ENCODE results near the gene ARL5A.
"Not testable (repeated sequence)": the region's sequence is repeated elsewhere in the genome, so short reads cannot be mapped to it uniquely, and the experiment has no call there.

ARL5A gene, protein sequence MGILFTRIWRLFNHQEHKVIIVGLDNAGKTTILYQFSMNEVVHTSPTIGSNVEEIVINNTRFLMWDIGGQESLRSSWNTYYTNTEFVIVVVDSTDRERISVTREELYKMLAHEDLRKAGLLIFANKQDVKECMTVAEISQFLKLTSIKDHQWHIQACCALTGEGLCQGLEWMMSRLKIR

DNA sequence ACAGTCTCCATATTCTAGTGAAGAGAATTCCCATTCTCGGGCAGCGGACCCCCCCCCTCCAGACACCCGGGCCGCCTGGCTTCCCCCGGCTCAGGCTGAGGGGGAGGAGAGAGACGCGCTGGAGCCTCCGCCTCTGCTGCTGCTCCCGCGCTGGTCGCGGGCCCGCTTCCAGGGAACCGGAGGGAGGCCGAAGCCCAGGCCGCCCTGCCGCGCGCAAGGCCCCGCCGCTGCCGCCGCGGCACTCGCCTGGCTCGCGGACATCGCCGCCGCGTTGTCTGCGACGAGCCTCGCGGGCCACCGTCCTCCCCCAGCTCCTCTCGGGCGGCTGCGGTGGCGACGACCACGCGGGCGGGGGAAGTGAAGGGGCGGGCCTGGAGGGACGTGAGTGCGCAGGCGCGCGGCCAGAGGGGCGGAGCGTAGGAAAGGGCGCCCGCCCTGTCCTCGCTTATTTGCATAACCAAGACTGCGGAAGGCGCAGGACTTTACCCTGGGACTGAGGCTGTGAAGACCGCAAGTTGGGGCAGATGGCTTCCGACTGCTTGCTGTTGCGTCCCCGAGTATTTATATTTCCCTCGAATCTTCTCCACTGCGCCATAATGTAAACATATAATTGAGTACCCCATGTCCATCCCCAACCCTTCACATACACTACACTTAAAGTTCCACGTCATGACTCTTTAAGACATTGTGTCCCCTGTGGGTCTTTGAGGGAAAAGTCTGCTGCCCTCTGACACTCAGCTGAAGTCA, at the start of gene ARL5A:
ARL5A (minus strand) TSS at position 279 of the 747 bp plus-strand sequence; CDS start at position 34, 245 bp downstream.
- DNase-seq: peak; percentile 90

DNA sequence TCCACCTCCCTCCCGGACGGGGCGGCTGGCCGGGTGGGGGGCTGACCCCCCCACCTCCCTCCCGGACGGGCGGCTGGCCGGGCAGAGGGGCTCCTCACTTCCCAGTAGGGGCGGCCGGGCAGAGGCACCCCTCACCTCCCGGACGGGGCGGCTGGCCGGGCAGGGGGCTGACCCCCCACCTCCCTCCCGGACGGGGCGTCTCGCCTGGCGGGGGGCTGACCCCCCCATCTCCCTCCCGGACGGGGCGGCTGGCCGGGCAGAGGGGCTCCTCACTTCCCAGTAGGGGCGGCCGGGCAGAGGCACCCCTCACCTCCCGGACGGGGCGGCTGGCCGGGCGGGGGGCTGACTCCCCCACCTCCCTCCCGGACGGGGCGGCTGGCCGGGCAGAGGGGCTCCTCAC, 47.4 kb upstream of the ARL5A start:
- DNase-seq: not testable (repeated sequence)

DNA sequence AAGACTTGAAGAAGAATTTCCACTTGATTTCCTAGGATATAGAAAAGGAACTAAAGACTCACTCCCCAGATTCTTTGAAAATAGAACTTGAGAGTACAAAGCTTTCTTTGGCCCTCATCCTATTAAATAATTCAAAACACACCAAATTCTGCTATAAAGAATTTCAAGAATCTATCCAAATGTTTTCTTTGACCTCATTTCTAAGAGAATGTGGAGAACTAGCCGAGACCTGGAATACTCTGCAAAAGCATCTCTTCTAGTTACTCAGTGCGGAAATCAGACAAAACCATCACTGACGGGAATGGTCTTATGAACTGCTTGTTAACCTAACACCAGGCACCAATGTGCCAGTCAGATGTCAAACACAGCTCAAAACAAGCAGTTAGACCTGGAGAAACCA, 44.2 kb upstream of the ARL5A start:
- no peak for DNase-seq

DNA sequence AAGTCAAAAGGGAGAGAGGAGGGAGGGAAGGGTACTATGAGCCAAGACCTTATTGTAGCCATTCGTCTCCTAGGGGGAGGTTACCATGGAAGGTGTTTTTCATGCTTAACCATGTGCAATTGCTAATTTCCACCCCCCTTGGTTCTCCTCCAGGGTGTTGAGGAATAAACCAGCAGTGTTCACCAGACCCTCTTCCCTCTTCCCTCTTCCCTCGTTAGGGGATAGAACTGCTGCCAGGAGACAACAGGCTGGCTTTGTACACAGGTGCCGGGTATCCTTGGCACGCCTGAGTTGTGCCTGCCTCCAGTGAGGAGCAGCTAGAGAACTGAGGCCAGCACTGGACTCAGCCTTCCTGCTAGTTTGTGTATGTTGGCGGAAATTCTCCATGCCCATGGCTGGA, 41.1 kb upstream of the ARL5A start:
- no peak for DNase-seq

DNA sequence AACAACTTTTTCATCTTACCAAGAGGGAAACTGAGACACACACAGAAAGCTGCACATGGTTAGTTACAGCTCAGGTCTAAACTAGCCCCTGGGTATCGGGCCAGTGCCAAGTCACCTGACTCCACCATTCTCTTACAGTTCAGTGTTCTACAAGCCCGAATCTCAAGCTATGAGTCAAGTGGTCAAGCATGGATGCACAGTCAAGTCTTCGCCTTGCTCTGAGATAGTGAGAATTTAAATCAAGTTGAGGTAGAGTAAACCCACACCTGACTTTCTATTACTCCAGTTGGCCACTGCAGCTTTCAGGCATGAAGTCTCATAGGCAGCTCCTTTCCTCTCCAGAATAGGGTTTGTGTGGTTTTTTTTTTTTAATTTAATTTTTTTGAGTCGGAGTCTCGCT, 34.5 kb upstream of the ARL5A start:
- DNase-seq: no peak

DNA sequence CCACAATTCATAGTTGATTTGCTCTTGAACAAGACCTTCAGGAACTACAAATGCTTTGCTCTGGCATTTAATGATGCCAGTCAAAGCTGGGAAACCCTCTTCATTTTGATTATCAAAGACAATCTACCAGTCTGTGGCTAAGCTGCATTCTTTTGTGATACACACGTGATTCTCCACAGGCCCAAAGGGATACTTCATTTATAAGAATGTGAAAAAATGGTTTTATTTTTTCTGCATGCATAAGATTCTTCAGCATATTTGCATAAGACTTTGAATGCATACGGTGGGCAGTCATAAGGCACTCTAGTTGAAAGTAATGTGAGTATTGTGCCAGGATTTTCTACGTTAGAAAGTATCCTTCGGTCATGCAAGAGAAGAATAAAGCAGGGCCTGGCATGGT, 33.0 kb upstream of the ARL5A start:
- DNase-seq: no peak

DNA sequence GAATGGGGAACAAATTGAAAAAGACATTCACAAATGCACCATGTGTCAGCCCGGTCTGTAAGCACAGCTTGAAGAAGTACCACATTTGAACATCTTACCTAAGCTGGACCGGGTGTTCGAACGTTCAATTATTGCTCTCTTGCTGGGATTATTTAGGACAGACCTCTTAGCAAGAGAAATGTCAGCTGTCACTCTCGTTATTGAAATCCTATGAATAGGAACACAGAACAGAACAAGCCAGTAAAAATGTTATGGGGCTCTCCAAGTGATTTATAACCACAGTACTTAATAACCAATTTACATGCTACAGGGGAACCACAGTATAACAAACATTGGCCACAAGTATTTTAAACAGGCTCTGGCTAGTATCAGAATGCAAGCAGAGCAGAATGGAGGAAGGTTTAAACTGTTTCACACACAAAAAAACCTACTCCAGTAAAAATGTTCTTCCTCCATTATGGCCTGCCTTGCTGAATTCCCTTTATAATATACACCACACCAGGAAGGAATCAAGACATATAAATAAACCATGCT, 32.5 kb upstream of the ARL5A start:
- DNase-seq: no peak

DNA sequence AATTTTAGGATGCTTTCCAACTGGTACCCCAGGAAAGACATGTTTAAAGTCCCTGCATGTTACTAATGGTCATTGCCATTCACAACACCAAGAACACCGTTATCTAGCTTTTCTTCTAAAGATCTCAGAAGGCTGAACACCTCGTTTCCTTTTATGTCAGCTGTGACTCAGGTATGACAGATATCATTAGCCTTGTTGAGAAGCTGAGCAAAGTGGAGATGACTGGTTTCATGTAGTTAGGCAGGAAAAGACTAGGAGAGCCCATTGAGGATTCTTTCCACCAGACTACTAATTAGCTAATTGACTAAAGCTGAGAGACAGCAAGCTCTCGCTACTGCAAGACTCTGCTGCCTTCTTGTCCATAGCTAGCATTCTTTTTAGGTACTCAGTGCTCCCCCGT, 32.0 kb upstream of the ARL5A start:
- no peak for DNase-seq

DNA sequence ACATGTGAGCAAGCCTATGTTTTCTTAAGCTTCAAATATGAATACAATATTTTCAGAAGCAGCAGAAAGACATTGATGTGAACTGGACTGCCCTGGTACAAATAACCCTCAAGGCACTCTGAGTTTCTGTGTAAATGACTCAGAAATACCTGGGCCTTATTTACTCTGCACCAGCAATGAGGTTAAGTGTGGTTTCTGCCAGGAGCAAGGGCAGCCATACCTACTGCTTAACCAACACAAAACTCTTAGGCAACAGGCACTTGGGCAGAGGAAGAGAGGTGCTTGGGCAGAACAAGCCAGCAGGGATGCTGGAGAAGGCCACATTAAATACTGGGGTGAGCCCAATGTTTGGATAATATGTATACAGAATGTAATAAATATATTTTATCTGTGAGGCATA, 29.4 kb upstream of the ARL5A start:
- DNase-seq: no peak

DNA sequence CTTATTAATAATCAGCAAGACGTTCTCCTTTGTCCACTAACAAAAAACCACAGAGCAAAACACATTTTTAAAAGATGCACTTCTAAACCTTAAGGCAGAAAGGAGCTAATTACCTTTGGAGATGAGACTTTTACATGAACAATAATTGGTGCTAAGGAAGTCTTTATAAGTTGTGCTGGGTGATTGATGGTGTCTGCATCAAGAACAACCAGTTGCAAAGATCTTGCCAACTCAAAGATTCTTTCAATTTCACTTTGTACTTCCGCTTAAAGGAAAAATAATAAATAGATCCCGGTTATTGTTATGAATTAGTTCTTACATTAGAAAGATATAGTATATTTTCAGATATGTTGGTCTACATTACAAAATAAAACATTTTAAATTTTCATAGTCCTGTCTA, 26.9 kb upstream of the ARL5A start:
- no peak for DNase-seq

DNA sequence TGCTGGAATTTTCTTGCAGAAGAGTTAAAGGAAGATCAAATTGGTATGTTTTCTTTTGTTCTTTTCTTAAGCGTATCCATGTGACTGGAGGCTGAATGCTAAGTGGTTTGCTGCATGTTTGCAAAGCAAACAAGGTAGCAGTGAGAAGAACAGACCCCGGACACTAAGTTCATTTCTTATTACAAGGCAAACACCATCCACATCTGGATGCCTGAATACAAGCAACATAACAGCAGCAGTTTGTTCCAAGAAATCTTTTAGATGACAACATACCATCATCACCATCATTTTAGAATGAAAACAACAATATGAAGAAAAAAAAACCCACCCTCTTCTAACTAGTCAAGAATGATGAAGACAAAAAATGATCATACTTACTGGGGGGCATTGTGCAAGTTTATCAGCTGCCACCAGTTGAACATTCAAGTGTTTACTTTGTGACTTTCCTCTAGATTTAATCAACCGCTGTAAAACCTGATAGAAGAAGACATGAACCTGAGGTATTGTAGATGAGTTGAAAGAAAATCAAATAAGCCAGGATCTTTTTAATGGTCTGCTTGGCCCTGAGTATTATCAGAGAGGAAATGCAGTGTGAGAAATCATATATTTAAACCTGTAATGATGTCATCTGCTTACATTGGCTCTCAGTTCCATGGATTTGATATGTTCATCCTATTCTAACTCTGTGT, 25.0 kb upstream of the ARL5A start:
- no peak for DNase-seq

DNA sequence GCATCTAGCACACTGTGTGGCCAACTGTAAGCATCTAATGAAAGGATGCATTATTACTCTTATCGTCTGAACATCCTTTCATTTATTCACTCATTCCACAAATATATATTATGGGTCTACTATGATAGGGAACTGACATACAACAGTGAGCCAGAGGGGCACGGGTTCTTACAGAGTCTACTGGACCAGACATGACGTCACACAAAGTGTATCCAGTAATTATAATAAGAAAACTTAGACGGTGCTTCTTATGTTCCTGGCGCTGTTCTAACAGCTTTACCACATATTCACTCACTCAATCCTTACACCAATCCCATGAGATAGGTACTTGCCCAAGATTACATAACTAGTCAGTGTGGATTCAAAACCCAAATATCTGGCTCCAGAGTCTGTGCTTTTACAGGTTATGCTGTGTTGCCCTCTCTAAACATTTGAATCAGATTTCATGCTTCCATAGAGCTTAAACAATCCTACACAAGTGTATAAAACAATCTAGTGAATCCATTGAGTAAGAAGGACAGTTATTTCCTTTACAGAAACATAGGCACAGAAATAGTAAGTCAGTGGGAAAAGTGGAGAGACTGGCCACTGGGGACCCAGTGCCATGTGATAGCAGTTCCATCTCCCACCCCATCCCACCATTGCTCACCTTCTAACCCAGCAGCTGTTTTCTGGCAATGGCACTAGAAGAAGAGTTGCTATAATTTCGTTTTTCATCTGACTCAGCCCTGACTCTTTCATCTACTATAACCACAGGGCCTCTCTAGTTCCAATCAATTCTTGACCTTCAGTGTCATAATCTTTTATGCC, 24.2 kb upstream of the ARL5A start:
- no peak for DNase-seq

DNA sequence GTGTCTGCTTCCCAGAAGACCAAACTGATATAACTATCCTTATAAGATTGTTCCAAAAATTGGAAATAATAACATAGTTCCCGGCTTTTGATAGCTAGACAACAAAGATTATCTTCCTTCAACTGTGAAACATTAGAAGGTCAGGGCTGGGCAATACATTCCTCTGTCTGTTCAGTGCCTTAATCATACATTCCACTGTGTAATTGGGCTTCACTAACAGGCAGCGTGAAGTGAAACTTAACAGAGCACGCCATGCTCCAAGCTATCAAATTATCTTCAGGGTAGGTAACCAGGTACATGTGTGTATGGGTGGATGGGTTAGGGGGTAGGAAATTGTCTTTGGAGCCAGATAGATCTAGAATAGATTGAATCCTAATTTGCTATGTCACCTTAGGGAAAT, 23.5 kb upstream of the ARL5A start:
- no peak for DNase-seq

DNA sequence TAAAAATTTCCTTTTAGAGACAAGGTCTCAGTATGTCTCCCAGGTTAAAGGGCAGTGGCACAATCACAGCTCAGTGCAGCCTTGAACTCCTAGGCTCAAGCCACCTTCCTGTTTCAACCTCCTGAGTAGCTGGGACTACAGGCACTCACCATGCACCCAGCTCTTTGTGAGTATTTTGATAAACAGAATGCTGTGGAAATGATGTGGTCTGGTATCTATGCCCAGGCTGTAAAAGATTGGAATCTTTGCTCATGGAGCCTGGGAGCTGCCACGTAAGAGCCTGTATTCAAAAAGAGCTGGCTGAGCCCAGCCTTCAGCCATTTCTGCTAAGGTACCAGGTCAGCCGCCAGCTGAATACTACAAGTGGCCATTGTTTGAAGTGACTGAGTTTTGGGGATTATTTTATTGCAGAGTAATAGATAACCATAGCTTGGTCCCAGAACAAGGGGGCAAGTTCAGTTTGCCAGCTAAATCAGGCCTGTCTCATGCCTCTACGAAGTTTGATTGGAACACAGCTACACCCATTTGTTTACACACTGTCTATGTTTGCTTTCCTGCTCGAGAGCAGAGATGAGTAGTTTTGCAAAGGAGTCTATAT, 21.3 kb upstream of the ARL5A start:
- DNase-seq: no peak

DNA sequence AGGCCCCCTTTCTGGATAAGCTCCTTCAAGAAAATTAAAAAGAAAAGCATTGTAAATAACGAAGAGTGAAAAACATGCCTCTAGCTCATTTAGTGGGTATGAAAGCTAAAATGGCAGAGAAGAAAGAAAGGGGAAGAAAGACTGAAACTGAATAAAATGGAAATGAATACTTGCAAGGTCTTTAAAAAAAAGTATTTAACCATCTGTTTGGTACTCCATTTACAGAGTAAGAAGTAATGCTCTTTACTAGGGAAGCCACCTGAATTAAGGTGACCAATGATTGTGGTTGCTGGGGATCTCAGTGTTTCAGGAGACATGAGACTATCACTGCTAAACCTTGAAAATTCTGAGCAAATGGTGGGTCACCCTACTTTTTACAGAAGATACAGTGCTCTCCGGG, 17.7 kb upstream of the ARL5A start:
- no peak for DNase-seq

DNA sequence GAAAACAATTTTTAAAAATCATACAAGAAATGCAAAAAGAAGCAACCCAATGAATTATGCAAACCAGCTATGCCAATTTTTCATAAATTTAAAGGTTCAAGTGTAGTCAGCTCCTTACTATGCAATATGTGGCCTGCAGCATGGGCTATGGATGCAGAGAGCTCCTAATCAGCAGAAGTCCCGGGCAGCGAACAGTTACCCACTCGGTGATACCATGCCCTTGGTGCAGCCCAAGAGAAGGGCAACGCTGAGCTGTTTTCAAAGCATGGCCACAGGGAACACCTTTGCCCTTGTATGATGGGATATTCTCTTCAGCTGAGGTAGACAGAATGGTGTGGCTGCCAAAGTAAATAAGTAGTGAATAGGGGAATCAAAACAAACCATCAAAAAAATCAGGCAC, 17.3 kb upstream of the ARL5A start:
- DNase-seq: no peak

DNA sequence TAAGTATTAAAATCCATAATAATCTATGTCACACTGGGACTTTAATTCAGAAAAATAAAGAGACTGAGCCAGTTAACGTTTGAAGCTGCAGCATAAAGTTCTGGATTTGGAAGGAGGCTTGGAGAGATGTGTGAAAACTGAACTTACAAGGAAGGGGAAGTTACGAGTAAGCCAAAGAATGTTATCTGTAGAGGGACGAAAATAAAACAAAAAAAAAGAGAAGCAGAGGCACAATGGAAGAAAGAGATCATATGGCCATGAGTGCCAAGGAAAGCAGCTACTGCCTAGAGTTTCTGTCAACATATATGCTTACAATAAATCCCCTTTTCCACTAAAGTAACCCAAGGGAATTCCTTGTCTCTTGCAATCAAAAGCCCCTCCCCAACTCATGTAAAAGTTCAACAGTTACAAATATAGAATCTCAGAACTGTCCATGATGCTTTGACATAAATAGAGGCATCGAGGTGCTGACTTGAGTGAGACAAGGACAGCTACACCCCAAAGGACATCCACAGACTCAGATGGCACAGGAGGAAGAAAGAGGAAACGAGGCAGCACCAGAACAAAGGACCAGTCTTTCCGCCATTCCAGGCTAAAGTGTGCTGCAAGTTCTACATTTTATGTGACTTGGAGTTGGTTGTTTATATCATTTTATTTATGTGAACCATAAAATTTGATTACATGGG, 16.1 kb upstream of the ARL5A start:
- DNase-seq: no peak

DNA sequence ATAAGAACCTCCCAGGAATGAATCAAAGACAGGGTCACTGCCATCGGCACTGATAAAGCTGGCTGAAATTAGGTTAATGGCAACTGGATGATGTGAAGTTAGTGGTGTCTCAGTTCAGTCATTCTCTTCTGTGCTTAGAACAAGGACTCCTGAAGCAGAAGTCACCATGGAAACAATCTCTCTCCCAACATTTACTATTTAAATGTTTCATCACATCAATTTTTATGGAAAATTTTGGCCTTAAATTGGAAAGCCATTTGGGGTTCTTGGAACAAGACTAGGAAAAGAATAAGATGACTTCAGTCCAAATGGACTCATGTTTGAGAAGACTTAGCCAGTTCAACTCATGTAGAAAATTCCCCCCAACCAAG, 15.5 kb upstream of the ARL5A start:
- no peak for DNase-seq

DNA sequence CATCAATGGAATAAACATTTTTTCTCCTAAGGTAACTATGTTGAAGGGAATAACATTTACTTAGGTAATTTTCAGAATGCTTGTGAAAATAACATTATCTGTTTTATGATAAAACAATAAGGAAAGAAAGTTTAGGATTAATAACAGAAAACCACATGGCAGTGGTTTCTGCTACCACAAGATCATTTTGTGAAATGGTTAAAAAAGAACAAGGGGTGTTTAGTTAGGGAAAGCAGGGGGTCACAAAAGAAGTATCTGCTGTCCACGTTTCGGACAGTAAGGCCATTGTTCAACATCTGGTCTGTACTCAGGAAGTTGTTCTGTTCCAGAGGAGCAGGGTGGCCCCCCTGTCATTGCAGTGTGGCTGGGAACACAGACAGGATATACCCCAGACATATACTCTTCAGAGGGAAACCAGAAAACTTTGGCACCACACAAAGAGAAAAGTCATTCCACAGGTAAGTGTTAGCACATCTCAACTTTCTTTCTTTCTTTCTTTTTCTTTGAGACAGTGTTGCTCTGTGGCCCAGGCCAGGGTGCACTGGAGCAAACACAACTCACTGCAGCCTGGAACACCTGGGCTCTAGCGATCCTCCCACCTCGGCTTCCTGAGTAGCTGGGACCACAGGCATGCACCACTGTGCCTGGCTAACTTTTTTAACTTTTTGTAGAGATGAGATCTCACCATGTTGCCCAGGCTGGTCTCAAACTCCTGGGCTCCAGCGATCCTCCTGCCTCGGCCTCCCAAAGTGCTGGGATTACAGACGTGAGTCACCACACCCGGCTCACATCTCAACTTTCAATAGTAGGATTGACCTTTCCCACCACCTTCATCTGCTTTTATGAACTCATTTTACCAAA, 14.8 kb upstream of the ARL5A start:
- no peak for DNase-seq

DNA sequence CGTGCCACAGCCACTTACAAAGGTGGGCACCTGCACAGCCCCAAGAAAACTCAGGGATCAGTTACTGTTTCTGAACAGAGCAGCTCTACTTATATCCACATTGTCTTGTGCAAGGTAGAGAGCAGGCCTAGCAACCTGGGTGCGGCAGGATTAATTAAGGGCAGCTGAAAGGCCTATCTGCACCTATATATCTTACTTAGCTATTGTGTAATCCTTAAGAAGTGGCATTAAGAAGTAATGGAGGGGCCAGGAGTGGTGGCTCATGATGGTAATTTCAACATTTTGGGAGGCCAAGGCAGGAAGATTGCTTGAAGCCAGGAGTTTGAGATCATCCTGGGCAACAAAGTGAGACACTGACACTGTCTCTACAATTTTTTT, 12.8 kb upstream of the ARL5A start:
- DNase-seq: no peak

Data from GF-D8 (cell line).